ENCODE data around the gene SETBP1.
A peak's percentile ranks its signal among the peaks of the same experiment; 100 is the strongest.

The SETBP1 gene

GRCh38 chr18:44934901-44935300 lies 254.2 kb downstream of the SETBP1 start:
- TF ChIP-seq CTCF (conservative IDR thresholded peaks at IDR 0.05) = no peak

GRCh38 chr18:44935455-44935854 lies 254.8 kb downstream of the SETBP1 start:
- no peak overlapping the region for H3K27ac ChIP-seq
- TF ChIP-seq CTCF (conservative IDR thresholded peaks at IDR 0.05) = no peak

More at GRCh38 chr18:44934901-44935300, 254.2 kb downstream of the SETBP1 start:
- no peak overlapping the region for H3K27ac ChIP-seq

GRCh38 chr18:44936485-44936884 lies 255.8 kb downstream of the SETBP1 start:
- no peak overlapping the region for H3K27ac ChIP-seq
- no peak for TF ChIP-seq CTCF (conservative IDR thresholded peaks at IDR 0.05)

- no peak for TF ChIP-seq CTCF (conservative IDR thresholded peaks at IDR 0.05)
- peak overlapping the region; percentile 81 for H3K27ac ChIP-seq
These were observed 257.5 kb downstream of the SETBP1 start for GRCh38 chr18:44937960-44938719.

- no peak for TF ChIP-seq CTCF (conservative IDR thresholded peaks at IDR 0.05)
- peak overlapping the region; percentile 81 for H3K27ac ChIP-seq
These were observed 258.3 kb downstream of the SETBP1 start for GRCh38 chr18:44938720-44939665.

- H3K27ac ChIP-seq = no peak overlapping the region
- no peak for TF ChIP-seq CTCF (conservative IDR thresholded peaks at IDR 0.05)
These were observed 260.8 kb downstream of the SETBP1 start for GRCh38 chr18:44941516-44941915.

- no peak overlapping the region for H3K27ac ChIP-seq
- no peak for TF ChIP-seq CTCF (conservative IDR thresholded peaks at IDR 0.05)
These were observed 261.4 kb downstream of the SETBP1 start for GRCh38 chr18:44942073-44942472.
